Gastroesophageal sphincter (tissue), 3 donors: ENCODE data around the gene RIPK4.

Source experiments
- EP300 ChIP-seq: sonication (generic); formaldehyde crosslinking; IDR thresholded peaks from one replicate; pipeline ENCODE4 v1.6.1; 2017; ENCODE audit warnings: antibody characterized with exemption, mild to moderate bottlenecking
- POLR2AphosphoS5 ChIP-seq: sonication (generic); formaldehyde crosslinking; IDR thresholded peaks from one replicate; pipeline ENCODE4 v1.6.1; 2017; ENCODE audit warnings: antibody characterized with exemption
- TF ChIP-seq, protein P1 (sequence below), 4 experiments: fragments of 200-600 bp in 2 of 4; fragments of 450-650 bp in 2 of 4; sonication (generic) in 1 of 4; IDR thresholded peaks; one replicate each; pipeline ENCODE4 v1.5.1; 2017 to 2019; ENCODE audit warnings: antibody characterized with exemption in 4 of 4, mild to moderate bottlenecking in 2 of 4, moderate library complexity in 2 of 4

DNA sequence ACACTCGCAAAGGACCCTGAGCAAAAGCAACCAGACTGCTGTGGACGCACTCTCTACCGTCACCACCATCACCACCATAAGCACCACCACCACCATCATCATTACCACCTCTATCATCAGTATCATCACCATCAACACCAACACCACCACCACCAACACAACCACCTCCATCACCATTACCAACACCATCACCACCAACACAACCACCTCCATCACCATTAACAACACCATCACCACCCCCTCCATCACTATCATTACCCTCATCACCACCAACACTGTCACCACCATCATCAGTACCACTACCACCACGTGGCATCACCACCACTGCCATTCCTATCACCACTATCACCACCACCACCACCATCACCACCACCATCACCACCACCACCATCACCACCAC, 38.8 kb upstream of the RIPK4 start:
- TF ChIP-seq, protein P1, sequence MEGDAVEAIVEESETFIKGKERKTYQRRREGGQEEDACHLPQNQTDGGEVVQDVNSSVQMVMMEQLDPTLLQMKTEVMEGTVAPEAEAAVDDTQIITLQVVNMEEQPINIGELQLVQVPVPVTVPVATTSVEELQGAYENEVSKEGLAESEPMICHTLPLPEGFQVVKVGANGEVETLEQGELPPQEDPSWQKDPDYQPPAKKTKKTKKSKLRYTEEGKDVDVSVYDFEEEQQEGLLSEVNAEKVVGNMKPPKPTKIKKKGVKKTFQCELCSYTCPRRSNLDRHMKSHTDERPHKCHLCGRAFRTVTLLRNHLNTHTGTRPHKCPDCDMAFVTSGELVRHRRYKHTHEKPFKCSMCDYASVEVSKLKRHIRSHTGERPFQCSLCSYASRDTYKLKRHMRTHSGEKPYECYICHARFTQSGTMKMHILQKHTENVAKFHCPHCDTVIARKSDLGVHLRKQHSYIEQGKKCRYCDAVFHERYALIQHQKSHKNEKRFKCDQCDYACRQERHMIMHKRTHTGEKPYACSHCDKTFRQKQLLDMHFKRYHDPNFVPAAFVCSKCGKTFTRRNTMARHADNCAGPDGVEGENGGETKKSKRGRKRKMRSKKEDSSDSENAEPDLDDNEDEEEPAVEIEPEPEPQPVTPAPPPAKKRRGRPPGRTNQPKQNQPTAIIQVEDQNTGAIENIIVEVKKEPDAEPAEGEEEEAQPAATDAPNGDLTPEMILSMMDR (IDR thresholded peaks at IDR 0.05): no peak
- TF ChIP-seq EP300 (no peak), POLR2AphosphoS5 (no peak)
